Stimulated activated CD4-positive, alpha-beta T cell treated with anti-CD3 and anti-CD28 coated beads, Interleukin-4, amount 100 ng/mL, for 24 hours (primary cell): ENCODE data around the gene SMAP1.

ENCODE experiments used
- DNase-seq: peaks from one replicate; pipeline ENCODE4 v3.0.0-alpha.2; 2020

The SMAP1 gene

GRCh38 chr6:70684794-70685493 lies 17.3 kb downstream of the SMAP1 start:
- DNase-seq = no peak

GRCh38 chr6:70685494-70686180 lies 18.0 kb downstream of the SMAP1 start:
- no peak for DNase-seq

- DNase-seq = peak; percentile 22
These were observed 19.0 kb downstream of the SMAP1 start for GRCh38 chr6:70686548-70687133.

- no peak for DNase-seq
These were observed 26.2 kb downstream of the SMAP1 start for GRCh38 chr6:70693887-70694286.

- DNase-seq = no peak
These were observed 26.7 kb downstream of the SMAP1 start for GRCh38 chr6:70694371-70694770.

GRCh38 chr6:70700922-70701876 lies 33.5 kb downstream of the SMAP1 start:
- no peak for DNase-seq

DNA sequence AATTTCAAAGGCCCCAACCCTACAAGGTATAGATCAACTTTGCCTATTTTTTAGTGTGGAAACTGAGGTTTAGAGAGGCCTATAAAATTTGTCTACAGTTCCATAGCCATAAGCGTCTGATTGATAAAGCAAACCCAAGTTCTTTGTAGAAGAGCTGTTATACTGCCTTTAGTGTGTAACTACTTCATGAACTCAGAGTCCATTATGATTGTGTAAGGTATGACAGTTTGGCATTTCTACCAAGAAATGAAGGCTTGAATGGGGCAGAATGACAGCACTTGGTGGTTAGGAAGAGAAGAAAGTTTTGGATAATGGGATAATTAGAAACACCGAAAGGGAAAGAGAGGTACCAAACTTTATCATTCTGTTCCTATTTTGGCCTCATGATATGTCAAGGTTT lies 38.1 kb downstream of the SMAP1 start:
- no peak for DNase-seq

- DNase-seq = no peak
These were observed 38.9 kb downstream of the SMAP1 start for GRCh38 chr6:70706491-70707123.

DNA sequence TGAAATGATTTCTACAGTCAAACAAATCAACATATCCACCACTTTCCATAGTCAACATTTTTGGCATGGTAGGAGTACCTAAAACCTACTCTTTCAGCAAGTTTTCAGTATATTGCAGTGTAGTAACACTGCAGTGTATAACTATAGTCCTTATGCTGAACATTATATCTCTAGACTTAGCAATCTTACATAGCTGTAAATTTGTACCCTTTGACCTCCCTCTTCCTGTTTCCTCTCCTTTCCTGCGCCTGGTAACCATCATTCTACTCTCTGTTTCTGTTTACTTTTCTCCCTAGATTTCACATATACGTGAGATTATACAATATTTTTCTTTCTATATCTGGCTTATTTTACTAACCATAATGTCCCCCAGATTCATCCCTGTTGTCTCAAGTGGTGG lies 40.2 kb downstream of the SMAP1 start:
- DNase-seq = no peak

DNA sequence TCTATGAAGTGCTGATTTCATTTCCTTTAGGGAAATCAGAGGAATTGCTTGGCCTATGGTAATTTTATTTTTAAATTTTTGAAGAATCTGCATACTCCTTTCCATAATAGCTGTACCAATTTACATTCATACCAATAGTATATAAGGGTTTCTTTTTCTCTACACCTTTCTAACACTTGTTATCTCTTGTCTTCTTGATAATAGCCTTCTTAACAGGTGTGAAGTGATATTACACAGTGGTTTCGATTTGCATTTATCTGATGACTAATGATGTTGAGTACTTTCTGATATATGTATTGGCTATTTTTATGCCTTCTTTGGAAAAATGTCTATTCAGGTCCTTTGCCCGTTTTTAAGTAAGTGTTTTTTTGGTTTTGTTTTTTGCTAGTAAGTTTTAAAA lies 40.8 kb downstream of the SMAP1 start:
- no peak for DNase-seq

DNA sequence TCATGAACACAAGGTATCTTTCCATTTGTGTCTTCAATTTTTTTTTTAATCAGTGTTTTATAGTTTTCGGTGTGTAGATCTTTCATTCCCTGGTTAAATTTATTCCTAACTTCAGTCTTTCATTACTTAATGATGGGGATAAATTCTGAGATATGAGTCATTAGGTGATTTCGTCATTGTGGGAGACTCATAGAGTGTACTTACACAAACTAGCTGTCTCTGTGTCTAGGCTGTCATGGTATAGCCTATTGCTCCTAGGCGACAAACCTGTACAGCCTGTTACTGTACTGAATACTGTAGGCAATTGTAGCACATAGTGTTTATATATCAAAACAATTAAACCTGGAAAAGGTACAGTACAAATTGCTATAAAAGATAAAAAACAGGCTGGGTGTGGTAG lies 42.1 kb downstream of the SMAP1 start:
- no peak for DNase-seq

DNA sequence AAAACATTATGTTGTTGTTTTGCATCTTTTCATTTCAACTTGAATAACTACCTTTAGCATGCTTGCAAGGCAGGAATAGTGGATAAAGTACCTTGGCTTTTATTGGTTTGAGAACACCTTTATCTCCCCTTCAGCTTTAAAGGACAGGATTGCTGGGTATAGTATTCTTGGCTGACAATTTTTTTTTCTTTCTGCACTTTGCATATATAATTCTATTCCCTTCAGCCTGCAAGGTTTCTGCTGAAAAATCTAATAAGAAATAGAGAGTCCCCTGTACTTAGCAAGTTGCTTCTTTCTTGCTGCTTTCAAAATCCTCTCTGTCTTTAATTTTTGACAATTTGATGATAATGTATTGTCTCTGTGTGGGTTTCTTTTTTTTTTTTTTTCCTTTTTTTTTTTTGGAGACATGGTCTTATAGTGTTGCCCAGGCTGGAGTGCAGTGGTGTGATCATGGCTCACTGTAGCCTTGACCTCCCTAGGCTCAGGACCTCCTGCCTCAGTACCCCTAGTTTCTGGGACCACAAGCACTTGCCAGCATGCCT lies 47.1 kb downstream of the SMAP1 start:
- DNase-seq = no peak

- no peak for DNase-seq
These were observed 49.5 kb downstream of the SMAP1 start for GRCh38 chr6:70717038-70717801.

GRCh38 chr6:70724524-70724923 lies 56.8 kb downstream of the SMAP1 start:
- no peak for DNase-seq

GRCh38 chr6:70725817-70726415 lies 58.2 kb downstream of the SMAP1 start:
- no peak for DNase-seq

DNA sequence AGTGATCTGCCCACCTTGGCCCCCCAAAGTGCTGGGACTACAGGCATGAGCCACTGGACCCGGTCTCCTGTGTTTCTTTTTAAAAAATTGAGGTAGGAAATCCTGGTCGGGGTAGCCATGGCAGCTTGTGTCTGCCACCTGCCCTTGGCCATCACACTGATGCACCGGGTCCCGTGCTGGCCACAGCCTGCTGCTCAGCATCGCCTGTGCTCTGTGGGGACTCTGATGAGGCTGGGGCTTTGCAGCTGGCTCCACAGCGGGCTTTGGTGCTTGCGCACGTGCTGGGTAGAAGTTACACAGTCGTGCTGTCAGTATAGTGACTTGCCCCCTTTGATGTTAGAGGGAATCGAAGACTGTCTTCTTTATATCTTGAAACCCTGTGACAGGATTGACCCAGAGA lies 66.7 kb downstream of the SMAP1 start:
- no peak for DNase-seq

GRCh38 chr6:70734979-70735378 lies 67.3 kb downstream of the SMAP1 start:
- no peak for DNase-seq

GRCh38 chr6:70735513-70735912 lies 67.8 kb downstream of the SMAP1 start:
- DNase-seq = no peak

DNA sequence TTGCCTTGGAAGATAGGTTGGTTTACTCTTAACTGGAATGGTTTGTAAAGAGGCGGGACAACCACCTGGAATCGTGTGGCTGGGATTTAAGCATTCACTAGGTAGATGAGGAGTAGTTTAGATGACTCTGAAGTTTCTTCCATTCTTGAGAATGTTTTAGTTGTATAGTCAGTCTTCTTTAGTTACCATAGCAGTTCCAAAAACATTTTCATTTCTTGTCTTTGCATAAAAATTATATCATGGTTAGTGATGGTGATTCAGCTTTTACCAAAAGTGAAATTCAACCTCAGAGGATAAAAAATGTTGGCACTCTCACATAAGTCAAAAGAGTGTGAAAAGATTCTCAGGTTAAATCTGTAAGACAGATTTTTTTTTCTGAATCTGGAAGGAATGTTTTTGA lies 70.3 kb downstream of the SMAP1 start:
- no peak for DNase-seq

DNA sequence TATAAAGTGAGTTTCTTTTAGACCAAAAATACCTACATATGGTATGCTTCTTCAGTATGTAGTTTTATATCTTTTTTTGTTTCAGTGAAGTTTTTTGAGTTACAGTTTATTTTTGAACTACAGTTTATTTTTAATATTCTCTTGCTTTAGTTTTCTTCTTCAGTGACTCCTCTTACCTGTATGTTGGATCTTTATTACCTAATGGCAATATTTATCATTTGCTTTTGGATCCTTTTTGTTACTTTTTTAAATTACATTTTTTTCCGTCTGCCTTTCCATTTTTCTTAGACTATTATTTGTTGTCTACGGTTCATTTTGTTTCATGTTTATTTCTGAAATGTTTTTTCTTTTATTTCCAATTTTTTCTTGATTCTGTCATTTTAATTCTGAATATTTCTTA lies 71.9 kb downstream of the SMAP1 start:
- no peak for DNase-seq

DNA sequence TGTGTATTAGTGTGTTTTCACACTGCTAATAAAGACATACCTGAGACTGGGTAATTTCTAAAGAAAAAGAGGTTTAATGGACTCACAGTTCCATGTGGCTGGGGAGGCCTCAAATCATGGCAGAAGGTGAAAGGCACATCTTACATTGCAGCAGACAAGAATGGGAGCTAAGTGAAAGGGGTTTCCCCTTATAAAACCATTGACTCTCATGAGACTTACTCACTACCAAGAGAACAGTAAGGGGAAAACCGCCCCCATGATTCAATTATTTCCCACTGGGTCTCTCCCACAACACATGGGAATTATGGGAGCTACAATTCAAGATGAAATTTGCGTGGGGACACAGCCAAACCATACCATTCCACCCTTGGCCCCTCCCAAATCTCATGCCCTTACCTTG lies 73.1 kb downstream of the SMAP1 start:
- peak; percentile 7 for DNase-seq
